Measurements from ENCODE around the gene TANC1.
"Not testable (repeated sequence)": the region's sequence is repeated elsewhere in the genome, so short reads cannot be mapped to it uniquely, and the experiment has no call there.

- not testable (repeated sequence) for TF ChIP-seq CTCF (conservative IDR thresholded peaks at IDR 0.05 in 1 of 2, IDR thresholded peaks at IDR 0.05 in 1 of 2; ENCODE audit: extremely low read depth in 1 of 2, insufficient read depth in 1 of 2, low read depth in 1 of 2, low read length in 2 of 2); EZH2 (IDR thresholded peaks at IDR 0.05; ENCODE audit: borderline replicate concordance, low read length)
These were observed 72.9 kb downstream of the TANC1 start for GRCh38 chr2:159041328-159041727.
